ENCODE results near the gene MAP1LC3C.

DNA sequence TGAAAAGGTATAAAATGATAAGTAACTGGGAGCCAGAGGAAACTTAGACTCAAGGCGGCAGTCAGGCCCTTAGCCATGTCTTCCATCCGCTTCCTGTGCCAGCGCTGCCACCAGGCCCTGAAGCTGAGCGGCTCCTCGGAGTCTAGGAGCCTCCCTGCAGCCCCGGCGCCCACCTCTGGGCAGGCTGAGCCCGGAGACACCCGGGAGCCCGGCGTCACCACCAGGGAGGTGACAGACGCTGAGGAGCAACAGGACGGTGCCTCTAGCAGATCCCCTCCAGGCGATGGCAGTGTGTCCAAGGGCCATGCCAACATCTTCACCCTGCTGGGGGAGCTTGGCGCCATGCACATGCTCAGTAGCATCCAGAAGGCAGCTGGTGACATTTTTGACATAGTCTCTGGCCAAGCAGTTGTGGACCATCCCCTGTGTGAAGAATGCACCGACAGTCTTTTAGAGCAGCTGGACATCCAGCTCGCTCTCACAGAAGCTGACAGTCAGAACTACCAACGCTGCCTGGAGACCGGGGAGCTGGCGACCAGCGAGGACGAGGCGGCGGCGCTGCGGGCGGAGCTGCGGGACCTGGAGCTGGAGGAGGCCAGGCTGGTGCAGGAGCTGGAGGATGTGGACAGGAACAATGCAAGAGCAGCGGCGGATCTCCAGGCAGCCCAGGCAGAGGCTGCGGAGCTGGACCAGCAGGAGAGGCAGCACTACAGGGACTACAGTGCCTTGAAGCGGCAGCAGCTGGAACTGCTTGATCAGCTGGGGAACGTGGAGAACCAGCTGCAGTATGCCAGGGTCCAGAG lies 41.0 kb downstream of the MAP1LC3C start, which contains the start of gene BECN2:
- TF ChIP-seq POLR2A (IDR thresholded peaks at IDR 0.05; ENCODE audit: low read depth) (no peak), EP300 (IDR thresholded peaks at IDR 0.05) (no peak), POLR2AphosphoS5 (IDR thresholded peaks at IDR 0.05) (no peak)
- TF ChIP-seq, protein P1, sequence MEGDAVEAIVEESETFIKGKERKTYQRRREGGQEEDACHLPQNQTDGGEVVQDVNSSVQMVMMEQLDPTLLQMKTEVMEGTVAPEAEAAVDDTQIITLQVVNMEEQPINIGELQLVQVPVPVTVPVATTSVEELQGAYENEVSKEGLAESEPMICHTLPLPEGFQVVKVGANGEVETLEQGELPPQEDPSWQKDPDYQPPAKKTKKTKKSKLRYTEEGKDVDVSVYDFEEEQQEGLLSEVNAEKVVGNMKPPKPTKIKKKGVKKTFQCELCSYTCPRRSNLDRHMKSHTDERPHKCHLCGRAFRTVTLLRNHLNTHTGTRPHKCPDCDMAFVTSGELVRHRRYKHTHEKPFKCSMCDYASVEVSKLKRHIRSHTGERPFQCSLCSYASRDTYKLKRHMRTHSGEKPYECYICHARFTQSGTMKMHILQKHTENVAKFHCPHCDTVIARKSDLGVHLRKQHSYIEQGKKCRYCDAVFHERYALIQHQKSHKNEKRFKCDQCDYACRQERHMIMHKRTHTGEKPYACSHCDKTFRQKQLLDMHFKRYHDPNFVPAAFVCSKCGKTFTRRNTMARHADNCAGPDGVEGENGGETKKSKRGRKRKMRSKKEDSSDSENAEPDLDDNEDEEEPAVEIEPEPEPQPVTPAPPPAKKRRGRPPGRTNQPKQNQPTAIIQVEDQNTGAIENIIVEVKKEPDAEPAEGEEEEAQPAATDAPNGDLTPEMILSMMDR (IDR thresholded peaks at IDR 0.05), result no peak
